Karpas-422 (cell line): ENCODE measurements around the gene ZBTB21. TPM values are rescaled to one million over a fixed set of nuclear protein-coding genes. Genes with fewer than 3 reads are reported as not detected.

Source experiments
- DNase-seq: peaks from one replicate; pipeline ENCODE4 v3.0.0-alpha.2; 2015
- H2AFZ ChIP-seq: fragments of 200-600 bp; sonication (generic); 2 replicates; pipeline ENCODE4 v1.6.1; 2014; ENCODE audit warnings: antibody characterized with exemption, low read length, mixed read lengths
- H3K27ac ChIP-seq: fragments of 200-600 bp; sonication (generic); 2 replicates; pipeline ENCODE4 v1.5.1; 2014; ENCODE audit warnings: mild to moderate bottlenecking, low read length, moderate library complexity
- H3K27me3 ChIP-seq: fragments of 200-600 bp; sonication (generic); 2 replicates; pipeline ENCODE4 v1.6.1; 2014; ENCODE audit warnings: low read length, mixed read lengths
- H3K36me3 ChIP-seq: fragments of 200-600 bp; sonication (generic); 2 replicates; pipeline ENCODE4 v1.6.1; 2014; ENCODE audit warnings: low read length, mixed read lengths; ENCODE audit not compliant: insufficient read depth
- H3K4me1 ChIP-seq: fragments of 200-600 bp; sonication (generic); 2 replicates; pipeline ENCODE4 v1.6.1; 2014; ENCODE audit warnings: mild to moderate bottlenecking, low read length, mixed read lengths
- H3K4me2 ChIP-seq: fragments of 200-600 bp; sonication (generic); 2 replicates; pipeline ENCODE4 v1.6.1; 2014; ENCODE audit warnings: low read length, low read depth, mild to moderate bottlenecking; ENCODE audit not compliant: poor library complexity, severe bottlenecking
- H3K4me3 ChIP-seq: fragments of 200-600 bp; sonication (generic); 2 replicates; pipeline ENCODE4 v1.5.1; 2014; ENCODE audit warnings: mild to moderate bottlenecking, antibody characterized with exemption, low read length, mixed read lengths
- H3K79me2 ChIP-seq: fragments of 200-600 bp; sonication (generic); 2 replicates; pipeline ENCODE4 v1.6.1; 2014; ENCODE audit warnings: mild to moderate bottlenecking, low read length, mixed read lengths
- H3K9ac ChIP-seq: fragments of 200-600 bp; sonication (generic); 2 replicates; pipeline ENCODE4 v1.6.0; 2014; ENCODE audit warnings: low read length
- H3K9me2 ChIP-seq: fragments of 200-600 bp; sonication (generic), shearing (Covaris generic); replicated peaks from 2 replicates; pipeline ENCODE4 v1.6.0; 2014; ENCODE audit warnings: mild to moderate bottlenecking, low read length, moderate library complexity; ENCODE audit not compliant: insufficient read depth
- H3K9me3 ChIP-seq: fragments of 300-700, 200-600 bp; sonication (generic); 2 replicates; pipeline ENCODE4 v1.6.1; 2014; ENCODE audit warnings: low read length, mixed read lengths
- H4K20me1 ChIP-seq: fragments of 200-600 bp; sonication (generic); 2 replicates; pipeline ENCODE4 v1.6.1; 2014; ENCODE audit warnings: mild to moderate bottlenecking, antibody characterized with exemption, low read length, low read depth; ENCODE audit not compliant: insufficient read depth
- total RNA-seq: library from RNA; depleted of rRNA; stranded (reverse); fragments of >200 nt; shearing (Covaris generic); gene quantifications from 2 replicates; pipeline ENCODE4 v1.2.3, GENCODE V29; 2014; ENCODE audit warnings: low replicate concordance

ZBTB21 gene
- total RNA-seq, 1 experiment from 2014 or later: 2.8 TPM

- no peaks in the 10 kb centered on the region for H3K27me3 ChIP-seq
- no peaks in the 10 kb centered on the region for H3K9me2 ChIP-seq
- H3K79me2 ChIP-seq: no peaks in the 10 kb centered on the region
- peaks cover 8% of the 10 kb centered on the region for H3K4me1 ChIP-seq
- no peak overlapping the region for H3K4me2 ChIP-seq
- no peak for DNase-seq
- no peaks in the 10 kb centered on the region for H3K36me3 ChIP-seq
- H3K9ac ChIP-seq: no peak overlapping the region
- H2AFZ ChIP-seq: no peak overlapping the region
- H4K20me1 ChIP-seq: no peaks in the 10 kb centered on the region
- no peak overlapping the region for H3K4me3 ChIP-seq
- no peak overlapping the region for H3K27ac ChIP-seq
- H3K9me3 ChIP-seq: no peaks in the 10 kb centered on the region
These were observed 38.3 kb downstream of the ZBTB21 start for GRCh38 chr21:41971891-41972290.

GRCh38 chr21:41970751-41971653 is 39.2 kb downstream of the ZBTB21 start:
- Histone ChIP-seq H4K20me1 (no peaks in the 10 kb centered on the region; the same call in 1 of the 2 replicates), H3K4me3 (no peak overlapping the region), H3K79me2 (no peaks in the 10 kb centered on the region), H3K27me3 (no peaks in the 10 kb centered on the region), H3K9me3 (no peaks in the 10 kb centered on the region), H3K9ac (no peak overlapping the region), H3K27ac (no peak overlapping the region), H3K4me2 (no peak overlapping the region), H3K4me1 (peaks cover 8% of the 10 kb centered on the region), H3K9me2 (no peaks in the 10 kb centered on the region), H2AFZ (no peak overlapping the region), H3K36me3 (no peaks in the 10 kb centered on the region)
- no peak for DNase-seq

GRCh38 chr21:41970106-41970391 is 40.1 kb downstream of the ZBTB21 start:
- Histone ChIP-seq H3K4me3 (no peak overlapping the region), H3K9ac (no peak overlapping the region), H2AFZ (no peak overlapping the region), H3K4me1 (peaks cover 8% of the 10 kb centered on the region), H3K9me2 (no peaks in the 10 kb centered on the region), H3K27ac (no peak overlapping the region), H3K9me3 (no peaks in the 10 kb centered on the region), H3K27me3 (no peaks in the 10 kb centered on the region), H3K4me2 (no peak overlapping the region), H3K79me2 (no peaks in the 10 kb centered on the region), H3K36me3 (no peaks in the 10 kb centered on the region), H4K20me1 (no peaks in the 10 kb centered on the region; the same call in 1 of the 2 replicates)
- no peak for DNase-seq

GRCh38 chr21:41967708-41968107 is 42.5 kb downstream of the ZBTB21 start:
- Histone ChIP-seq H3K9me2 (no peaks in the 10 kb centered on the region), H3K9me3 (no peaks in the 10 kb centered on the region), H2AFZ (no peak overlapping the region), H3K79me2 (no peaks in the 10 kb centered on the region), H3K27me3 (no peaks in the 10 kb centered on the region), H3K36me3 (no peaks in the 10 kb centered on the region), H3K4me1 (no peaks in the 10 kb centered on the region), H3K4me3 (no peak overlapping the region), H3K9ac (no peak overlapping the region), H4K20me1 (no peaks in the 10 kb centered on the region; the same call in 1 of the 2 replicates), H3K27ac (no peak overlapping the region), H3K4me2 (no peak overlapping the region)
- DNase-seq: no peak

- Histone ChIP-seq H3K27ac (no peak overlapping the region), H3K4me2 (no peak overlapping the region), H3K79me2 (no peaks in the 10 kb centered on the region), H3K4me3 (no peak overlapping the region), H3K27me3 (no peaks in the 10 kb centered on the region), H3K9ac (no peak overlapping the region), H2AFZ (no peak overlapping the region), H3K9me3 (no peaks in the 10 kb centered on the region), H3K36me3 (no peaks in the 10 kb centered on the region), H4K20me1 (no peaks in the 10 kb centered on the region; the same call in 1 of the 2 replicates), H3K4me1 (no peaks in the 10 kb centered on the region), H3K9me2 (no peaks in the 10 kb centered on the region)
- no peak for DNase-seq
These were observed 43.1 kb downstream of the ZBTB21 start for GRCh38 chr21:41966872-41967621.

GRCh38 chr21:41966041-41966833 is 43.9 kb downstream of the ZBTB21 start:
- H2AFZ ChIP-seq: no peak overlapping the region
- no peak overlapping the region for H3K4me3 ChIP-seq
- no peak overlapping the region for H3K9ac ChIP-seq
- no peak for DNase-seq
- H3K4me1 ChIP-seq: no peaks in the 10 kb centered on the region
- H3K79me2 ChIP-seq: no peaks in the 10 kb centered on the region
- H3K9me3 ChIP-seq: no peaks in the 10 kb centered on the region
- H4K20me1 ChIP-seq: no peaks in the 10 kb centered on the region; the same call in 1 of the 2 replicates
- H3K9me2 ChIP-seq: no peaks in the 10 kb centered on the region
- no peak overlapping the region for H3K4me2 ChIP-seq
- H3K27me3 ChIP-seq: no peaks in the 10 kb centered on the region
- H3K36me3 ChIP-seq: no peaks in the 10 kb centered on the region
- H3K27ac ChIP-seq: no peak overlapping the region

GRCh38 chr21:41965461-41966013 is 44.6 kb downstream of the ZBTB21 start:
- Histone ChIP-seq H3K9ac (no peak overlapping the region), H4K20me1 (no peaks in the 10 kb centered on the region; the same call in 1 of the 2 replicates), H3K4me3 (no peak overlapping the region), H3K79me2 (no peaks in the 10 kb centered on the region), H3K36me3 (no peaks in the 10 kb centered on the region), H3K9me2 (no peaks in the 10 kb centered on the region), H3K27me3 (no peaks in the 10 kb centered on the region), H3K9me3 (no peaks in the 10 kb centered on the region), H3K4me1 (no peaks in the 10 kb centered on the region), H3K27ac (no peak overlapping the region), H2AFZ (no peak overlapping the region), H3K4me2 (no peak overlapping the region)
- DNase-seq: no peak
